Measurements from ENCODE around the gene CLMN. TPM values are rescaled to one million over a fixed set of nuclear protein-coding genes. Genes with fewer than 3 reads are reported as not detected.

The CLMN gene
- total RNA-seq, 1 donor from 2014 or later: 117 TPM

DNA sequence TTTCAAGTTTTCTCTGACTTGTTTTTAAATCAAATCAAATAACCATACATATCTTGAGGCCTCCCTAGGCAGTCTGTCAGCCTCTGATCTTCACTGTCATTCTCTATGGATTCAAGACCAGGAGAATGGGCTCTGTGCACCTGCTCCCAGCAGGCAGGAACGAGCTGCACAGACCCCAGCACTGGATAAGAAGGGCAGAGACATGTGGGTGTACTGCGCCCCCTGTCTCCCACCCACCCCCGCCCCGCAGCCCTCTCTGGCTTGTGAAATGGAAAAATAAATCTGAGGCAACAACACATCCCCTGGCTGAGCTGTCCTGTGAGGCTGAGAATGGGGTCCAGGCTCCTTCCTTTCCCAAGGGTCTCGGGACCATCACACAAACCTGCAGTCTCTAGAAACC lies 26.3 kb downstream of the CLMN start:
- TF ChIP-seq, protein P1, sequence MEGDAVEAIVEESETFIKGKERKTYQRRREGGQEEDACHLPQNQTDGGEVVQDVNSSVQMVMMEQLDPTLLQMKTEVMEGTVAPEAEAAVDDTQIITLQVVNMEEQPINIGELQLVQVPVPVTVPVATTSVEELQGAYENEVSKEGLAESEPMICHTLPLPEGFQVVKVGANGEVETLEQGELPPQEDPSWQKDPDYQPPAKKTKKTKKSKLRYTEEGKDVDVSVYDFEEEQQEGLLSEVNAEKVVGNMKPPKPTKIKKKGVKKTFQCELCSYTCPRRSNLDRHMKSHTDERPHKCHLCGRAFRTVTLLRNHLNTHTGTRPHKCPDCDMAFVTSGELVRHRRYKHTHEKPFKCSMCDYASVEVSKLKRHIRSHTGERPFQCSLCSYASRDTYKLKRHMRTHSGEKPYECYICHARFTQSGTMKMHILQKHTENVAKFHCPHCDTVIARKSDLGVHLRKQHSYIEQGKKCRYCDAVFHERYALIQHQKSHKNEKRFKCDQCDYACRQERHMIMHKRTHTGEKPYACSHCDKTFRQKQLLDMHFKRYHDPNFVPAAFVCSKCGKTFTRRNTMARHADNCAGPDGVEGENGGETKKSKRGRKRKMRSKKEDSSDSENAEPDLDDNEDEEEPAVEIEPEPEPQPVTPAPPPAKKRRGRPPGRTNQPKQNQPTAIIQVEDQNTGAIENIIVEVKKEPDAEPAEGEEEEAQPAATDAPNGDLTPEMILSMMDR (IDR thresholded peaks at IDR 0.05; ENCODE audit: unreplicated experiment): no peak
- H3K4me3 Mint-ChIP-seq: no peak overlapping the region
- H3K9me3 Mint-ChIP-seq: peaks cover 15% of the 10 kb centered on the region
- DNase-seq (ENCODE audit: low spot score in 2 of 2, unreplicated experiment in 2 of 2): no peak
- no peak overlapping the region for H3K27ac Mint-ChIP-seq
- H3K4me1 Mint-ChIP-seq: peaks cover 9% of the 10 kb centered on the region
- H3K27me3 Mint-ChIP-seq (ENCODE audit: low read depth): no peaks in the 10 kb centered on the region
- peaks cover 36% of the 10 kb centered on the region for H3K36me3 Mint-ChIP-seq

DNA sequence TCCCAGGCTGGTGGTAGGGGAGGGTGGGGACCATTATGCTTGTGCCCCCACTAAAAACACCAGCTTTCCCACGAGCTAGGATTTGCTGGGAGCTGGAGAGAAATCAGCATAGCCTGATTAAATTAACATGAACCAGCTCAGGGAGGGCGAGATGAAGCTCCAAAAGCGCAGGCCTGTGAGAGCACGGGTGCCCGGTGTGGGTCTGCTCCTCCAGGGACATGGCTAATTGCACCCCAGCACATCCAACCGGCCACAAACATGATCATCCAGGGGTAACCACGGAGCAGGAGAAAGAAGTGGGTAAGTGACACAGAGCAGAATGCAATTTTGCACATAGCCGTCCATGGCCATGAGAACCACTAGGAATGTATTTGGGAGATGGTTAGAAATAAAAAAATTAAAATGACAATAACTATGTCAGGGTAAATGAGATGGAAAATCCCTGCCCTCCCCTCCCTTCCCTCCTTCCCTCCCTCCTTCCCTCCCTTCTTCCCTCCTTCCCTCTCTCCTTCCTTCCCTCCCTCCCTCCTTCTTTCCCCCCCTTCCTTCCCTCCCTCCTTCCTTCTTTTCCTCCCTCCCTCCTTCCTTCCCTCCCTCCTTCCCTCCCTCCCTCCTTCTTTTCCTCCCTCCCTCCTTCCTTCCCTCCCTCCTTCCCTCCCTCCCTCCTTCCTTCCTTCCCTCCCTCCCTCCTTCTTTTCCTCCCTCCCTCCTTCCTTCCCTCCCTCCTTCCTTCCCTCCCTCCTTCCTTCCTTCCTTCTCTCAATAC lies 26.9 kb downstream of the CLMN start:
- H3K27me3 Mint-ChIP-seq (ENCODE audit: low read depth): no peaks in the 10 kb centered on the region

DNA sequence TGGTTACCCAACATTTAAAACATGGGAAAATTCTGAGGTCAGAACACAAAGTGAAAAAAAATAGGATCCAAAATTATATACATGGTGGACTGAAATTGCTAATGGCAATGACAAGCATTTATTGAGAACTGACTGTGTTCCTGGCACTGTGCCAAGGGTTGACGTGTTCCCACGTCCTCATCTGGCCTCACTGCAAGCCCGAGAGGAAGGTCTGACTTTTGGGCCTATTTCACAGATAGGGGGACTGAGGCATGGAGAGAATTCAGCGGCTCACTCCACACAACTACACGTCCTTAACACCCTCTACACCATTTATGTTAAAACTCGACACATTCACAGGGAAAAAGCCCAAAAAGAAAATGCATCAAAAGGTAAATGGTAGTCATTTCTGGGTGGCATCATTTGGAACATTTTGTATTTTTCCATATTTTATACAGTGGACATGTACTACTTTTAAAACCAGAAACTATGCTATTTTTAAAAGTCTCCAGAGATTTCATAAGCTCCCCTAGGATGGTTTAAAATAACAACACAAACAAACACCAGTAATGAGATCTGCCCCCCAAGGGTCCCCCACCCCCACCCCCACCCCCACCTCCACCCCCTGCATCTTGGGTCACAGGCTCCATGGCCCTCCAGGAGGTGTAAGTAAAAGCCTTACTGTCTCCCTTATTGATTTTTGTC lies 27.7 kb downstream of the CLMN start:
- TF ChIP-seq, protein P1 (IDR thresholded peaks at IDR 0.05; ENCODE audit: unreplicated experiment): no peak
- no peak for DNase-seq (ENCODE audit: low spot score in 2 of 2, unreplicated experiment in 2 of 2)
- no peaks in the 10 kb centered on the region for H3K27me3 Mint-ChIP-seq (ENCODE audit: low read depth)
- peaks cover 11% of the 10 kb centered on the region for H3K4me1 Mint-ChIP-seq
- no peak overlapping the region for H3K4me3 Mint-ChIP-seq
- H3K27ac Mint-ChIP-seq: peak overlapping the region; percentile 14
- peaks cover 15% of the 10 kb centered on the region for H3K9me3 Mint-ChIP-seq
- H3K36me3 Mint-ChIP-seq: peaks cover 32% of the 10 kb centered on the region

More for the DNA sequence above, 26.9 kb downstream of the CLMN start:
- DNase-seq (ENCODE audit: low spot score in 2 of 2, unreplicated experiment in 2 of 2): no peak
- Mint-ChIP-seq H3K36me3 (peaks cover 35% of the 10 kb centered on the region), H3K27ac (peak overlapping the region; percentile 14), H3K4me3 (no peak overlapping the region), H3K4me1 (peaks cover 9% of the 10 kb centered on the region), H3K9me3 (peaks cover 15% of the 10 kb centered on the region)
- TF ChIP-seq, protein P1 (IDR thresholded peaks at IDR 0.05; ENCODE audit: unreplicated experiment): no peak

DNA sequence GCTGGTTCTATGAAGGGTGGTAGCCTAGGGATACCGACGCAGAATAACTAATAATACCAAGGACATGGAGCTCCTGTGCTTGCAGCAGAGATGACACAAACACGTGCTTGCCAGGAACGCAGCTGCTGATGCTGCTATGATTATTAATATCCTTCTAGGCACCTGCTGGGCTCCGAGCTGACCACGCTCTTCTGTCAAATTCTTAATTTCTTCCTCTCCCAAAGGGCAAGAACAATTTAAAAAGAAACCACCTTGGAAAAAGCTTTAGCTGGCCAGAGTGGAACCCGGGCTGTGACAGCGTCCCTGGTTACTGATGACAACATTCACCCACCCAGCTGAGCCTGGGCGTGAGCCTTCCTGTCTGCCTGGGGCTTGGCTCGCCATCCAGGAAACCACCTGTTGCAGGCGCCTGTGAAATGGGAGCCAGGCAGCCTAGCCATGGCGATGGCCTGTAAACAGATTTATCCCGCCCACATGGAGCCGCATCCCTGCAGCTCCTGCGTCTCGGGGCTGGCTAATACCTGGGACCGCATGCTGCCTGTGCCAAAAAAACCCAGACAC lies 28.8 kb downstream of the CLMN start:
- H3K27me3 Mint-ChIP-seq (ENCODE audit: low read depth): no peaks in the 10 kb centered on the region

DNA sequence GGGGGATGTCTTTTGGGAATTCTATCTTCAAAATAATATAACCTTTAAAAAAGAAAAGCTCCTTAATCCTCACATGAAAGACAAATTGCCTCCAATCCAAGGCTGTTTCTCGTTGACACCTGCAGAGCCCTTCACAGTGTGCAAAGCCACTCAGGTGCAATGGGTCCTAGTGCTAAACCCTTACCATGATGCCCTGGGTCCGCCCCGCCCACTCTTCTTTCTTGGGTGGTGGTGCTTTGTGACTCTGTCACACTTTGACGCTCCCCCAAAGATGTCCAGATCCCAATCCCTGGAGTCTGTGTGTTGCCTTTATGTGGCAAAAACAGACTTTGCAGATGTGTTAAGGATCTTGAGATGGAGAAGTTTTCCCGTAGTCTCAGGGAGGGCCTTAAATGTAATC lies 29.7 kb downstream of the CLMN start:
- TF ChIP-seq, protein P1 (IDR thresholded peaks at IDR 0.05; ENCODE audit: unreplicated experiment): no peak
- peak in 1 of 2 experiments; percentile 9 for DNase-seq (ENCODE audit: low spot score in 2 of 2, unreplicated experiment in 2 of 2)
- Mint-ChIP-seq H3K27ac (peak overlapping the region; percentile 13), H3K4me3 (no peak overlapping the region), H3K27me3 (ENCODE audit: low read depth) (no peaks in the 10 kb centered on the region), H3K36me3 (peaks cover 29% of the 10 kb centered on the region), H3K4me1 (peaks cover 12% of the 10 kb centered on the region), H3K9me3 (peaks cover 12% of the 10 kb centered on the region)

More for the DNA sequence above, 28.8 kb downstream of the CLMN start:
- H3K36me3 Mint-ChIP-seq: peaks cover 28% of the 10 kb centered on the region
- DNase-seq (ENCODE audit: low spot score in 2 of 2, unreplicated experiment in 2 of 2): no peak
- peaks cover 12% of the 10 kb centered on the region for H3K4me1 Mint-ChIP-seq
- H3K9me3 Mint-ChIP-seq: peaks cover 10% of the 10 kb centered on the region
- H3K4me3 Mint-ChIP-seq: no peak overlapping the region
- TF ChIP-seq, protein P1 (IDR thresholded peaks at IDR 0.05; ENCODE audit: unreplicated experiment): no peak
- H3K27ac Mint-ChIP-seq: peak overlapping the region; percentile 64

All from mesothelial cell of epicardium (in vitro differentiated cells).